Measurements from ENCODE around the gene ACTR2. TPM values are rescaled to one million over a fixed set of nuclear protein-coding genes. Genes with fewer than 3 reads are reported as not detected.

The ACTR2 gene
- total RNA-seq, 1 experiment from 2014 or later: 199 TPM

- H3K4me3 ChIP-seq (replicated peaks in 1 of 2; ENCODE audit: low read depth in 1 of 2, low read length in 2 of 2): no peak overlapping the region
- ChIA-PET CTCF (interaction anchor here (1.5 kb wide), 1 partner anchor 28 kb away, joined by 3 read pairs; no protein-coding TSS in a partner anchor), RAD21 (ENCODE audit: low non-redundant PET in 1 of 2, low total read pairs in 2 of 2, uncharacterized antibody in 2 of 2, unreplicated experiment in 2 of 2) (no interaction called here), POLR2A (no interaction called here)
- H3K9me2 ChIP-seq (ENCODE audit: insufficient read depth): no peaks in the 10 kb centered on the region
- H3K36me3 ChIP-seq (ENCODE audit: control insufficient read depth in 1 of 2, insufficient read depth in 2 of 2, low read length in 2 of 2): no peaks in the 10 kb centered on the region
- no peaks in the 10 kb centered on the region for H3K4me1 ChIP-seq (ENCODE audit: control insufficient read depth in 1 of 2, insufficient read depth in 2 of 2, low read length in 2 of 2)
- H4K20me1 ChIP-seq (ENCODE audit: insufficient read depth): no peaks in the 10 kb centered on the region
- TF ChIP-seq EZH2 (IDR thresholded peaks at IDR 0.05): no peak
- intact Hi-C loops (cut with micrococcal nuclease): no loop called here
- H3K79me2 ChIP-seq (ENCODE audit: insufficient read depth, low read length): no peaks in the 10 kb centered on the region
- no peaks in the 10 kb centered on the region for H3K9me3 ChIP-seq (ENCODE audit: control insufficient read depth in 1 of 2, insufficient read depth in 1 of 2, low read depth in 1 of 2, low read length in 2 of 2)
- DNase-seq (ENCODE audit: low read depth, low spot score) (no peak), ATAC-seq (no peak)
- no peaks in the 10 kb centered on the region for H3K27me3 ChIP-seq (ENCODE audit: insufficient read depth, low read length)
- no peak overlapping the region for H3K27ac ChIP-seq (ENCODE audit: low read depth, low read length)
- H3K9ac ChIP-seq (ENCODE audit: low read length): no peak overlapping the region
- no peak overlapping the region for H3K4me2 ChIP-seq (ENCODE audit: low read length)
- BruUV-seq (replicated peaks): no TSS peak
- no peak overlapping the region for H2AFZ ChIP-seq (ENCODE audit: low read depth, low read length, poor library complexity, severe bottlenecking)
Measured at GRCh38 chr2:65293376-65293775, 65.7 kb downstream of the ACTR2 start.

- BruUV-seq (replicated peaks): no TSS peak
- no peak for ATAC-seq
Measured at GRCh38 chr2:65294136-65294535, 66.5 kb downstream of the ACTR2 start.

More at GRCh38 chr2:65294136-65294535, 66.5 kb downstream of the ACTR2 start:
- intact Hi-C loops (cut with micrococcal nuclease): no loop called here
- ChIA-PET RAD21 (ENCODE audit: low non-redundant PET in 1 of 2, low total read pairs in 2 of 2, uncharacterized antibody in 2 of 2, unreplicated experiment in 2 of 2) (no interaction called here), POLR2A (no interaction called here), CTCF (interaction anchor here (1.5 kb wide), 1 partner anchor 29 kb away, joined by 3 read pairs; no protein-coding TSS in a partner anchor)
- no peak for TF ChIP-seq SRF (IDR thresholded peaks at IDR 0.05; ENCODE audit: low read depth)
- TF ChIP-seq POLR2A (IDR thresholded peaks at IDR 0.05; ENCODE audit: borderline replicate concordance, extremely low read depth, insufficient read depth, insufficient read length): no peak
- TF ChIP-seq CBX3 (IDR thresholded peaks at IDR 0.05; ENCODE audit: low read depth): no peak
- no peak for TF ChIP-seq POLR2AphosphoS5 (IDR thresholded peaks at IDR 0.05; ENCODE audit: low read depth, low read length)
- no peak for TF ChIP-seq SIN3A (IDR thresholded peaks at IDR 0.05; ENCODE audit: low read depth)
- TF ChIP-seq TCF7L2 (IDR thresholded peaks at IDR 0.05; ENCODE audit: borderline replicate concordance, extremely low read depth, insufficient read depth, insufficient read length): no peak
- TF ChIP-seq YY1 (IDR thresholded peaks at IDR 0.05; ENCODE audit: extremely low read depth, insufficient replicate concordance, low read depth, low read length): no peak
- TF ChIP-seq REST (IDR thresholded peaks at IDR 0.05; ENCODE audit: low read depth): no peak
- no peak for TF ChIP-seq MAX (IDR thresholded peaks at IDR 0.05)
- TF ChIP-seq RAD21 (IDR thresholded peaks at IDR 0.05; ENCODE audit: low read depth): no peak
- no peak for TF ChIP-seq CEBPB (IDR thresholded peaks at IDR 0.05; ENCODE audit: low read depth)
- TF ChIP-seq CTCF (IDR thresholded peaks at IDR 0.05 in 2 of 3, conservative IDR thresholded peaks at IDR 0.05 in 1 of 3; ENCODE audit: borderline replicate concordance in 1 of 3, insufficient read depth in 1 of 3, low read depth in 2 of 3, low read length in 2 of 3): no peak
- Histone ChIP-seq H3K9me2 (ENCODE audit: insufficient read depth) (no peaks in the 10 kb centered on the region), H3K79me2 (ENCODE audit: insufficient read depth, low read length) (no peaks in the 10 kb centered on the region), H3K27ac (ENCODE audit: low read depth, low read length) (no peak overlapping the region), H3K9me3 (ENCODE audit: control insufficient read depth in 1 of 2, insufficient read depth in 1 of 2, low read depth in 1 of 2, low read length in 2 of 2) (no peaks in the 10 kb centered on the region), H3K4me3 (replicated peaks in 1 of 2; ENCODE audit: low read depth in 1 of 2, low read length in 2 of 2) (no peak overlapping the region), H3K27me3 (ENCODE audit: insufficient read depth, low read length) (no peaks in the 10 kb centered on the region), H3K9ac (ENCODE audit: low read length) (no peak overlapping the region), H3K36me3 (ENCODE audit: control insufficient read depth in 1 of 2, insufficient read depth in 2 of 2, low read length in 2 of 2) (no peaks in the 10 kb centered on the region), H3K4me2 (ENCODE audit: low read length) (no peak overlapping the region), H4K20me1 (ENCODE audit: insufficient read depth) (no peaks in the 10 kb centered on the region), H3K4me1 (ENCODE audit: control insufficient read depth in 1 of 2, insufficient read depth in 2 of 2, low read length in 2 of 2) (peaks cover under 1% of the 10 kb centered on the region in 2 experiments; a peak in 3 of 4 replicates), H2AFZ (ENCODE audit: low read depth, low read length, poor library complexity, severe bottlenecking) (no peak overlapping the region)
- DNase-seq (ENCODE audit: low read depth, low spot score): no peak
